ENCODE results near the gene SPRR3. TPM values are rescaled to one million over a fixed set of nuclear protein-coding genes. Genes with fewer than 3 reads are reported as not detected.
A peak's percentile ranks its signal among the peaks of the same experiment; 100 is the strongest.

The SPRR3 gene
- total RNA-seq, 1 donor from 2014 or later = 136 TPM

GRCh38 chr1:152960452-152961044 lies 41.0 kb upstream of the SPRR3 start:
- FAIRE-seq (no peak), DNase-seq (ENCODE audit: low read depth) (no peak)
- no peaks in the 10 kb centered on the region for H3K36me3 ChIP-seq (ENCODE audit: control insufficient read depth, insufficient read depth, low read length)
- H3K4me3 ChIP-seq (ENCODE audit: low read depth, low read length) = no peak overlapping the region
- no peaks in the 10 kb centered on the region for H3K27me3 ChIP-seq (ENCODE audit: control insufficient read depth, insufficient read depth, low read length)
- peak; percentile 20 for TF ChIP-seq CTCF (IDR thresholded peaks at IDR 0.05; ENCODE audit: insufficient read depth, low read length, severe bottlenecking)

- no peak for FAIRE-seq
- H3K36me3 ChIP-seq (ENCODE audit: control insufficient read depth, insufficient read depth, low read length) = no peaks in the 10 kb centered on the region
- H3K27me3 ChIP-seq (ENCODE audit: control insufficient read depth, insufficient read depth, low read length) = no peaks in the 10 kb centered on the region
- DNase-seq (ENCODE audit: low read depth) = no peak
- no peak overlapping the region for H3K4me3 ChIP-seq (ENCODE audit: low read depth, low read length)
- TF ChIP-seq CTCF (IDR thresholded peaks at IDR 0.05; ENCODE audit: insufficient read depth, low read length, severe bottlenecking) = no peak
Measured at GRCh38 chr1:152961226-152961891, 40.2 kb upstream of the SPRR3 start.

- H3K36me3 ChIP-seq (ENCODE audit: control insufficient read depth, insufficient read depth, low read length) = no peaks in the 10 kb centered on the region
- peak; percentile 28 for FAIRE-seq
- no peaks in the 10 kb centered on the region for H3K27me3 ChIP-seq (ENCODE audit: control insufficient read depth, insufficient read depth, low read length)
- no peak overlapping the region for H3K4me3 ChIP-seq (ENCODE audit: low read depth, low read length)
- no peak for TF ChIP-seq CTCF (IDR thresholded peaks at IDR 0.05; ENCODE audit: insufficient read depth, low read length, severe bottlenecking)
- no peak for DNase-seq (ENCODE audit: low read depth)
Measured at GRCh38 chr1:152962876-152963415, 38.6 kb upstream of the SPRR3 start.

- TF ChIP-seq CTCF (IDR thresholded peaks at IDR 0.05; ENCODE audit: insufficient read depth, low read length, severe bottlenecking) = no peak
- peak; percentile 82 for DNase-seq (ENCODE audit: low read depth)
- no peak for FAIRE-seq
- H3K36me3 ChIP-seq (ENCODE audit: control insufficient read depth, insufficient read depth, low read length) = no peaks in the 10 kb centered on the region
- H3K27me3 ChIP-seq (ENCODE audit: control insufficient read depth, insufficient read depth, low read length) = no peaks in the 10 kb centered on the region
- no peak overlapping the region for H3K4me3 ChIP-seq (ENCODE audit: low read depth, low read length)
Measured at GRCh38 chr1:152964536-152964935, 37.0 kb upstream of the SPRR3 start.

- FAIRE-seq = no peak
- Histone ChIP-seq H3K27me3 (ENCODE audit: control insufficient read depth, insufficient read depth, low read length) (no peaks in the 10 kb centered on the region), H3K36me3 (ENCODE audit: control insufficient read depth, insufficient read depth, low read length) (no peaks in the 10 kb centered on the region), H3K4me3 (ENCODE audit: low read depth, low read length) (no peak overlapping the region)
- TF ChIP-seq CTCF (IDR thresholded peaks at IDR 0.05; ENCODE audit: insufficient read depth, low read length, severe bottlenecking) = no peak
- DNase-seq (ENCODE audit: low read depth) = no peak
Measured at GRCh38 chr1:152965853-152966252, 35.7 kb upstream of the SPRR3 start.

All from bronchial epithelial cell (primary cell).